ENCODE results near the gene PITX3. TPM values are rescaled to one million over a fixed set of nuclear protein-coding genes. Genes with fewer than 3 reads are reported as not detected.
A peak's percentile ranks its signal among the peaks of the same experiment; 100 is the strongest.

PITX3 gene
- total RNA-seq, 1 experiment from 2014 or later: not detected

- no peak for DNase-seq (ENCODE audit: low read depth)
Measured at GRCh38 chr10:102255404-102255803, 14.1 kb upstream of the PITX3 start.

GRCh38 chr10:102254426-102254825 is 13.1 kb upstream of the PITX3 start:
- DNase-seq (ENCODE audit: low read depth): no peak

GRCh38 chr10:102252508-102252907 is 11.2 kb upstream of the PITX3 start:
- peak; percentile 57 for DNase-seq (ENCODE audit: low read depth)

- DNase-seq (ENCODE audit: low read depth): no peak
Measured at GRCh38 chr10:102247734-102248133, 6.4 kb upstream of the PITX3 start.

- no peak for DNase-seq (ENCODE audit: low read depth)
Measured at GRCh38 chr10:102246261-102246660, 4.9 kb upstream of the PITX3 start.

GRCh38 chr10:102245932-102246251 is 4.6 kb upstream of the PITX3 start:
- no peak for DNase-seq (ENCODE audit: low read depth)

- DNase-seq (ENCODE audit: low read depth): peak; percentile 96
Measured at GRCh38 chr10:102245082-102245931, 4.0 kb upstream of the PITX3 start, which contains the start of gene GBF1. TSS of gene GBF1 (plus strand) at chr10:102245532. CDS start at chr10:102258939, 13,407 bp downstream.

GRCh38 chr10:102243309-102243708 is 2.0 kb upstream of the PITX3 start:
- DNase-seq (ENCODE audit: low read depth): no peak

GRCh38 chr10:102242118-102242485 is 790 bp upstream of the PITX3 start:
- no peak for DNase-seq (ENCODE audit: low read depth)

- DNase-seq (ENCODE audit: low read depth): no peak
Measured at GRCh38 chr10:102241032-102241443, 274 bp downstream of the PITX3 start.

GRCh38 chr10:102240467-102241031 is 763 bp downstream of the PITX3 start:
- DNase-seq (ENCODE audit: low read depth): no peak

GRCh38 chr10:102237711-102238252 is 3.5 kb downstream of the PITX3 start:
- no peak for DNase-seq (ENCODE audit: low read depth)

GRCh38 chr10:102236006-102236405 is 5.3 kb downstream of the PITX3 start:
- no peak for DNase-seq (ENCODE audit: low read depth)

- peak; percentile 22 for DNase-seq (ENCODE audit: low read depth)
Measured at GRCh38 chr10:102235598-102235920, 5.8 kb downstream of the PITX3 start.

GRCh38 chr10:102234888-102235597 is 6.3 kb downstream of the PITX3 start:
- DNase-seq (ENCODE audit: low read depth): no peak

- DNase-seq (ENCODE audit: low read depth): no peak
Measured at GRCh38 chr10:102233997-102234396, 7.3 kb downstream of the PITX3 start.

GRCh38 chr10:102231357-102232318 is 9.7 kb downstream of the PITX3 start:
- DNase-seq (ENCODE audit: low read depth): peak; percentile 58

GRCh38 chr10:102230861-102231356 is 10.4 kb downstream of the PITX3 start:
- DNase-seq (ENCODE audit: low read depth): peak; percentile 71

GRCh38 chr10:102230264-102230860 is 10.9 kb downstream of the PITX3 start:
- DNase-seq (ENCODE audit: low read depth): peak; percentile 89

- DNase-seq (ENCODE audit: low read depth): peak; percentile 86
Measured at GRCh38 chr10:102229810-102230263, 11.5 kb downstream of the PITX3 start.

GRCh38 chr10:102227050-102227449 is 14.3 kb downstream of the PITX3 start:
- no peak for DNase-seq (ENCODE audit: low read depth)
